HepG2 (cell line): ENCODE measurements around the gene PXT1. TPM values are rescaled to one million over a fixed set of nuclear protein-coding genes. Genes with fewer than 3 reads are reported as not detected.

Experiments
- ATAC-seq: fragments of 200-7000 bp; cut with Tn5 transposase; 3 replicates; pipeline ENCODE4 v1.9.1; 2020; ENCODE audit warnings: mild to moderate bottlenecking, moderate library complexity
- BruUV-seq: library from RNA; stranded (reverse); fragments of 400-500 nt; replicated peaks from 2 replicates; lab custom pipeline; 2021; lab: Mats Ljungman, UMichigan
- CTCF ChIA-PET: fragments of 300-600 bp; formaldehyde crosslinking; extraction: SDS; loops from one replicate; lab custom pipeline; 2021; ENCODE audit warnings: low total read pairs, inconsistent platforms, low intra/inter-chr PET ratio; lab: Yijun Ruan, JAX
- POLR2A ChIA-PET: fragments of 350-600 bp; sonication (Branson Sonifier 250); formaldehyde crosslinking; loops from one replicate; lab custom pipeline; 2020; ENCODE audit warnings: antibody characterized with exemption, inconsistent platforms; lab: Yijun Ruan, JAX
- DNase-seq: peaks from one replicate; pipeline ENCODE4 v3.0.0-alpha.2; 2015; ENCODE audit warnings: low spot score
- FAIRE-seq: peaks from 3 replicates; lab custom pipeline; 2011; peaks lifted over from hg19 to GRCh38; lab: Jason Lieb, UNC
- H2AFZ ChIP-seq: one replicate; pipeline ENCODE4 v1.6.1; 2011; ENCODE audit warnings: low read length, inconsistent platforms
- H3K27ac ChIP-seq: fragments of 300-600 bp; 3 replicates; pipeline ENCODE4 v1.8.0; 2011; ENCODE audit warnings: mixed run types, mild to moderate bottlenecking, mixed read lengths, low read length, inconsistent platforms; ENCODE audit not compliant: insufficient read depth; ENCODE audit errors: extremely low read length
- H3K27me3 ChIP-seq, 2 experiments: fragments of 200-600 bp in 1 of 2; 2 replicates in 1 of 2; 3 replicates in 1 of 2; pipeline versions ENCODE4 v1.6.0 to v1.8.0; 2011; ENCODE audit warnings: low read length in 2 of 2, mild to moderate bottlenecking in 2 of 2, moderate library complexity in 2 of 2, inconsistent platforms in 1 of 2; ENCODE audit not compliant: insufficient read depth in 2 of 2, control insufficient read depth in 1 of 2
- H3K36me3 ChIP-seq, 2 experiments: fragments of 200-600 bp in 1 of 2; replicated peaks in 1 of 2; 2 replicates in 1 of 2; 3 replicates in 1 of 2; pipeline versions ENCODE4 v1.5.1 to v1.8.0; 2011; ENCODE audit warnings: low read length in 2 of 2, inconsistent platforms in 1 of 2; ENCODE audit not compliant: insufficient read depth in 2 of 2, control insufficient read depth in 1 of 2
- H3K4me1 ChIP-seq: 2 replicates; pipeline ENCODE4 v1.5.1; 2012; ENCODE audit warnings: low read length, inconsistent platforms; ENCODE audit not compliant: insufficient read depth
- H3K4me2 ChIP-seq: 2 replicates; pipeline ENCODE4 v1.6.0; 2011; ENCODE audit warnings: low read depth, low read length, inconsistent platforms
- H3K4me3 ChIP-seq, 3 experiments: fragments of 200-600 bp in 1 of 3; sonication (generic), shearing (Covaris generic) in 1 of 3; replicated peaks in 1 of 3; 2 replicates each; pipeline ENCODE4 v1.5.1; 2011 to 2016; ENCODE audit warnings: low read length in 3 of 3, inconsistent platforms in 2 of 3, low read depth in 2 of 3, mild to moderate bottlenecking in 2 of 3, control low read depth in 1 of 3, mixed read lengths in 1 of 3; ENCODE audit not compliant: insufficient read depth in 1 of 3
- H3K79me2 ChIP-seq: one replicate; pipeline ENCODE4 v1.6.1; 2011; ENCODE audit warnings: low read length, inconsistent platforms; ENCODE audit not compliant: insufficient read depth
- H3K9ac ChIP-seq: 2 replicates; pipeline ENCODE4 v1.6.0; 2011; ENCODE audit warnings: mild to moderate bottlenecking, low read depth, low read length, inconsistent platforms; ENCODE audit not compliant: insufficient read depth
- H3K9me3 ChIP-seq: 2 replicates; pipeline ENCODE4 v1.5.1; 2012; ENCODE audit warnings: mild to moderate bottlenecking, low read length
- H4K20me1 ChIP-seq: 2 replicates; pipeline ENCODE4 v1.6.0; 2011; ENCODE audit warnings: inconsistent platforms, mild to moderate bottlenecking, low read length, moderate library complexity; ENCODE audit not compliant: insufficient read depth
- FOXP1 ChIP-seq, 2 experiments: fragments of 450-650 bp in 1 of 2; IDR thresholded peaks; 2 replicates each; pipeline ENCODE4 v1.6.1; 2017 to 2018; ENCODE audit warnings: antibody characterized with exemption in 1 of 2
- GATA4 ChIP-seq: sonication (generic); IDR thresholded peaks from 2 replicates; pipeline ENCODE4 v1.6.1; 2016; ENCODE audit warnings: antibody characterized with exemption, low read depth, borderline replicate concordance
- MEF2D ChIP-seq: sonication (generic); formaldehyde crosslinking; IDR thresholded peaks from 2 replicates; pipeline ENCODE4 v1.5.1; 2020; ENCODE audit warnings: mild to moderate bottlenecking, missing genetic modification reagents
- MNT ChIP-seq: fragments of 450-650 bp; IDR thresholded peaks from 2 replicates; pipeline ENCODE4 v1.6.1; 2016
- MTA1 ChIP-seq: sonication (generic); formaldehyde crosslinking; IDR thresholded peaks from 2 replicates; pipeline ENCODE4 v1.4.0; 2020; ENCODE audit warnings: missing genetic modification reagents, mild to moderate bottlenecking, borderline replicate concordance
- MTA3 ChIP-seq: sonication (generic); formaldehyde crosslinking; IDR thresholded peaks from 2 replicates; pipeline ENCODE4 v1.4.0; 2020; ENCODE audit warnings: missing genetic modification reagents
- NBN ChIP-seq: fragments of 450-650 bp; conservative IDR thresholded peaks from 2 replicates; pipeline ENCODE4 v1.6.1; 2017
- RAD21 ChIP-seq: fragments of 450-650 bp; formaldehyde crosslinking; IDR thresholded peaks from 2 replicates; pipeline ENCODE4 v1.5.0; 2020; ENCODE audit warnings: mild to moderate bottlenecking
- SCMH1 ChIP-seq: sonication (generic); formaldehyde crosslinking; IDR thresholded peaks from 2 replicates; pipeline ENCODE4 v1.9.0; 2021; ENCODE audit warnings: missing genetic modification reagents, mild to moderate bottlenecking, borderline replicate concordance
- TEF ChIP-seq: sonication (generic); formaldehyde crosslinking; IDR thresholded peaks from 2 replicates; pipeline ENCODE4 v1.5.0; 2020; ENCODE audit warnings: missing genetic modification reagents
- THAP9 ChIP-seq: sonication (generic); formaldehyde crosslinking; IDR thresholded peaks from 2 replicates; pipeline ENCODE4; 2020; ENCODE audit warnings: missing genetic modification reagents, mild to moderate bottlenecking, borderline replicate concordance
- ZMAT3 ChIP-seq: sonication (generic); formaldehyde crosslinking; conservative IDR thresholded peaks from 2 replicates; pipeline ENCODE4 v1.7.0; 2021; ENCODE audit warnings: missing genetic modification reagents
- ZNF136 ChIP-seq: sonication (generic); formaldehyde crosslinking; IDR thresholded peaks from 2 replicates; pipeline ENCODE4 v1.8.1; 2022; ENCODE audit warnings: low read depth, mild to moderate bottlenecking, moderate library complexity, missing genetic modification reagents
- ZNF335 ChIP-seq: sonication (generic); formaldehyde crosslinking; IDR thresholded peaks from 2 replicates; pipeline ENCODE4 v1.4.0; 2020; ENCODE audit warnings: missing genetic modification reagents
- WGBS: methylation state at CpG from one replicate; pipeline ENCODE4 v1.1.6; 2017; ENCODE audit warnings: low lambda C conversion rate; 5-methylcytosine and 5-hydroxymethylcytosine counted together
- in situ Hi-C: cut with HindIII; loops from 2 replicates; pipeline ENCODE4 v1.10.0; 2017; ENCODE audit warnings: low pct_unique_long_range_greater_than_20kb; ENCODE audit not compliant: extremely low pct_ligation_motif_present
- intact Hi-C: fragments of 100-400 bp; cut with micrococcal nuclease; formaldehyde crosslinking; loops from one replicate; pipeline ENCODE4 v1.10.0; 2022; ENCODE audit not compliant: unreplicated experiment
- polyA plus RNA-seq, 8 experiments: library from polyadenylated mRNA; depleted of rRNA in 3 of 8; stranded (reverse) in 7 of 8; unstranded in 1 of 8; fragments of >200 nt; fragmentation: Illumina TruSeq in 4 of 8; extraction: Trizol in 4 of 8; gene quantifications; 2 replicates each; pipeline versions ENCODE4 v1.2.1 to v1.2.3, GENCODE V29; 2011 to 2016; ENCODE audit warnings: low read depth in 4 of 8, missing spikeins in 1 of 8, mixed read lengths in 1 of 8; ENCODE audit not compliant: insufficient read depth in 1 of 8
- total RNA-seq, 5 experiments: library from RNA; depleted of rRNA; stranded (reverse); fragments of >200 nt; fragmentation: Illumina TruSeq; extraction: Trizol; gene quantifications; 2 replicates each; pipeline ENCODE4 v1.2.3, GENCODE V29; 2016; ENCODE audit warnings: low read depth in 1 of 5

PXT1 gene
- total and polyA plus RNA-seq, 2 of the 13 experiments (the other 11 are each of a cell fraction or from before 2014, with no cell fraction given) = 0.04 TPM; not detected in 1

- Histone ChIP-seq H3K4me2 (no peak overlapping the region), H3K4me3 (no peak overlapping the region), H3K4me1 (peaks cover 9% of the 10 kb centered on the region), H4K20me1 (no peaks in the 10 kb centered on the region), H3K9me3 (no peaks in the 10 kb centered on the region), H3K9ac (no peak overlapping the region), H3K27ac (no peak overlapping the region), H3K36me3 (no peaks in the 10 kb centered on the region), H3K27me3 (peaks cover 4 to 28% of the 10 kb centered on the region in 2 experiments; a peak in 4 of 5 replicates)
- BruUV-seq = no TSS peak
- in situ Hi-C loops (no loop called here), intact Hi-C loops (no loop called here)
- FAIRE-seq (no peak), ATAC-seq (no peak), DNase-seq (no peak)
- 37% methylated on average over 3 of the region's 3 CpGs for WGBS
- no peak for TF ChIP-seq FOXP1 (IDR thresholded peaks at IDR 0.05)
- no peak for TF ChIP-seq FOXP1 (CRISPR knock-in tag; IDR thresholded peaks at IDR 0.05)
- TF ChIP-seq ZMAT3 (CRISPR knock-in tag) = no peak
- TF ChIP-seq THAP9 = no peak
- no peak for TF ChIP-seq MTA3 (CRISPR knock-in tag)
- no peak for TF ChIP-seq RAD21 (CRISPR knock-in tag)
- no peak for TF ChIP-seq MTA1 (CRISPR knock-in tag)
- TF ChIP-seq TEF (CRISPR knock-in tag) = no peak
- no peak for TF ChIP-seq ZNF335 (CRISPR knock-in tag)
- TF ChIP-seq NBN = no peak
- TF ChIP-seq SCMH1 (CRISPR knock-in tag) = no peak
- no peak for TF ChIP-seq ZNF136 (CRISPR knock-in tag)
- TF ChIP-seq GATA4 = no peak
- no peak for TF ChIP-seq MNT
- no peak for TF ChIP-seq MEF2D (CRISPR knock-in tag)
- TF ChIP-seq, all 625 proteins: peak for 0
- no peaks in the 10 kb centered on the region for H3K79me2 ChIP-seq
- no peak overlapping the region for H2AFZ ChIP-seq
- POLR2A ChIA-PET = no interaction called here
- CTCF ChIA-PET = no interaction called here
Measured at GRCh38 chr6:36367743-36368142, 74.9 kb downstream of the PXT1 start.
